Neural cell (in vitro differentiated cells): ENCODE measurements around the gene ARHGEF38. TPM values are rescaled to one million over a fixed set of nuclear protein-coding genes. Genes with fewer than 3 reads are reported as not detected.

Experiments
- H2AFZ ChIP-seq: fragments of 200-600, 300-800 bp; sonication (generic), shearing (Covaris generic); 2 replicates; pipeline ENCODE4 v1.6.0; 2014; ENCODE audit warnings: low read depth, mild to moderate bottlenecking, antibody characterized with exemption, low read length, moderate library complexity
- H3F3A ChIP-seq: fragments of 200-600 bp; shearing (Covaris generic); 2 replicates; pipeline ENCODE4 v1.6.1; 2016; ENCODE audit warnings: mild to moderate bottlenecking, moderate library complexity, mixed read lengths, antibody characterized with exemption, low read length; ENCODE audit not compliant: insufficient read depth, poor library complexity, severe bottlenecking
- H3K27ac ChIP-seq: fragments of 200-600, 300-800 bp; sonication (generic), shearing (Covaris generic); 2 replicates; pipeline ENCODE4 v1.5.1; 2014; ENCODE audit warnings: mild to moderate bottlenecking, low read length, moderate library complexity
- H3K27me3 ChIP-seq: fragments of 300-800, 200-600 bp; sonication (generic), shearing (Covaris generic); 2 replicates; pipeline ENCODE4 v1.6.0; 2014; ENCODE audit warnings: mild to moderate bottlenecking, low read depth, low read length, moderate library complexity; ENCODE audit not compliant: insufficient read depth
- H3K36me3 ChIP-seq: fragments of 300-800, 200-600 bp; sonication (generic), shearing (Covaris generic); 2 replicates; pipeline ENCODE4 v1.5.1; 2014; ENCODE audit warnings: mild to moderate bottlenecking, antibody characterized with exemption, low read length, moderate library complexity; ENCODE audit not compliant: insufficient read depth
- H3K4me2 ChIP-seq: fragments of 300-800, 200-600 bp; sonication (generic), shearing (Covaris generic); 2 replicates; pipeline ENCODE4 v1.6.0; 2014; ENCODE audit warnings: mild to moderate bottlenecking, low read length
- H3K4me3 ChIP-seq: fragments of 300-800, 200-600 bp; sonication (generic), shearing (Covaris generic); 2 replicates; pipeline ENCODE4 v1.5.1; 2014; ENCODE audit warnings: mild to moderate bottlenecking, low read length, moderate library complexity
- H3K79me2 ChIP-seq: fragments of 200-600 bp; shearing (Covaris generic); replicated peaks from 2 replicates; pipeline ENCODE4 v1.6.0; 2014; ENCODE audit warnings: mild to moderate bottlenecking, low read length, moderate library complexity; ENCODE audit not compliant: insufficient read depth
- H3K9ac ChIP-seq: fragments of 300-800, 200-600 bp; sonication (generic), shearing (Covaris generic); 2 replicates; pipeline ENCODE4 v1.6.1; 2016; ENCODE audit warnings: mild to moderate bottlenecking, low read length, mixed read lengths
- H3K9me2 ChIP-seq: fragments of 200-600 bp; shearing (Covaris generic); 2 replicates; pipeline ENCODE4 v1.6.1; 2016; ENCODE audit warnings: mild to moderate bottlenecking, low read length, mixed read lengths; ENCODE audit not compliant: insufficient read depth
- H3K9me3 ChIP-seq: fragments of 200-600, 300-800 bp; sonication (generic), shearing (Covaris generic); 2 replicates; pipeline ENCODE4 v1.6.1; 2016; ENCODE audit warnings: mild to moderate bottlenecking, mixed run types, low read length, moderate library complexity, mixed read lengths
- H4K20me1 ChIP-seq: fragments of 200-600 bp; shearing (Covaris generic); 2 replicates; pipeline ENCODE4 v1.6.1; 2016; ENCODE audit warnings: mild to moderate bottlenecking, mixed run types; ENCODE audit not compliant: insufficient read depth
- CTCF ChIP-seq: fragments of 450-650 bp; IDR thresholded peaks from 2 replicates; pipeline ENCODE4 v1.5.1; 2014; ENCODE audit warnings: antibody characterized with exemption, mild to moderate bottlenecking, moderate library complexity; ENCODE audit not compliant: poor library complexity, severe bottlenecking
- EP300 ChIP-seq: fragments of 450-650 bp; conservative IDR thresholded peaks from 2 replicates; pipeline ENCODE4 v1.6.1; 2014; ENCODE audit warnings: antibody characterized with exemption, mild to moderate bottlenecking, moderate library complexity; ENCODE audit not compliant: poor library complexity, severe bottlenecking
- EZH2 ChIP-seq: fragments of 200-600, 300-800 bp; shearing (Covaris generic), sonication (generic); IDR thresholded peaks from 2 replicates; pipeline ENCODE4 v1.6.1; 2014; ENCODE audit warnings: antibody characterized with exemption, low read length, borderline replicate concordance, mild to moderate bottlenecking; ENCODE audit not compliant: insufficient read depth, poor library complexity, severe bottlenecking
- MXI1 ChIP-seq: fragments of 450-650 bp; conservative IDR thresholded peaks from 2 replicates; pipeline ENCODE4 v1.6.1; 2014; ENCODE audit warnings: antibody characterized with exemption, mild to moderate bottlenecking; ENCODE audit not compliant: poor library complexity, severe bottlenecking
- POLR2AphosphoS5 ChIP-seq: IDR thresholded peaks from 2 replicates; pipeline ENCODE4 v1.6.1; 2012
- RAD21 ChIP-seq: fragments of 450-650 bp; conservative IDR thresholded peaks from 2 replicates; pipeline ENCODE4 v1.6.1; 2014; ENCODE audit warnings: antibody characterized with exemption, mild to moderate bottlenecking, moderate library complexity
- REST ChIP-seq: IDR thresholded peaks from 2 replicates; pipeline ENCODE4 v1.6.1; 2012; ENCODE audit warnings: borderline replicate concordance
- SMC3 ChIP-seq: fragments of 450-650 bp; conservative IDR thresholded peaks from 2 replicates; pipeline ENCODE4 v1.6.1; 2014; ENCODE audit warnings: antibody characterized with exemption, mild to moderate bottlenecking, moderate library complexity; ENCODE audit not compliant: poor library complexity
- TAF1 ChIP-seq: IDR thresholded peaks from 2 replicates; pipeline ENCODE4 v1.6.1; 2012; ENCODE audit warnings: low read depth
- polyA plus RNA-seq: library from polyadenylated mRNA; depleted of rRNA; stranded (reverse); fragments of >200 nt; gene quantifications from 2 replicates; pipeline ENCODE4 v1.2.3, GENCODE V29; 2014

Gene ARHGEF38
- polyA plus RNA-seq, 1 donor from 2014 or later = not detected

GRCh38 chr4:105594099-105595010 lies 41.9 kb downstream of the ARHGEF38 start:
- Histone ChIP-seq H4K20me1 (no peaks in the 10 kb centered on the region), H3K4me3 (no peak overlapping the region), H3K9me2 (no peaks in the 10 kb centered on the region), H3K4me2 (no peak overlapping the region), H3K79me2 (no peaks in the 10 kb centered on the region), H3K27me3 (no peaks in the 10 kb centered on the region), H3K27ac (no peak overlapping the region), H3K36me3 (no peaks in the 10 kb centered on the region), H3F3A (no peaks in the 10 kb centered on the region), H3K9me3 (no peaks in the 10 kb centered on the region), H2AFZ (no peak overlapping the region), H3K9ac (no peak overlapping the region)
- no peak for TF ChIP-seq POLR2AphosphoS5
- TF ChIP-seq SMC3 = no peak
- TF ChIP-seq TAF1 = no peak
- no peak for TF ChIP-seq EZH2
- no peak for TF ChIP-seq CTCF
- TF ChIP-seq REST = no peak
- no peak for TF ChIP-seq RAD21
- TF ChIP-seq EP300 = no peak
- no peak for TF ChIP-seq MXI1

- TF ChIP-seq EZH2 (no peak), CTCF (peak; percentile 10), POLR2AphosphoS5 (no peak)
- Histone ChIP-seq H3K27me3 (no peaks in the 10 kb centered on the region), H4K20me1 (no peaks in the 10 kb centered on the region), H3K9me2 (no peaks in the 10 kb centered on the region), H2AFZ (no peak overlapping the region), H3K4me3 (no peak overlapping the region), H3K79me2 (no peaks in the 10 kb centered on the region), H3K27ac (no peak overlapping the region), H3K9me3 (no peaks in the 10 kb centered on the region), H3F3A (no peaks in the 10 kb centered on the region), H3K4me2 (no peak overlapping the region), H3K36me3 (no peaks in the 10 kb centered on the region), H3K9ac (no peak overlapping the region)
These were observed 44.3 kb downstream of the ARHGEF38 start for GRCh38 chr4:105596684-105597083.
